SH-SY5Y (cell line): ENCODE data around the gene RGS18.

ENCODE experiments used
- GATA2 ChIP-seq: IDR thresholded peaks from 2 replicates; pipeline ENCODE4 v1.6.1; 2011; ENCODE audit warnings: mild to moderate bottlenecking, low read depth, low read length
- GATA3 ChIP-seq: IDR thresholded peaks from 2 replicates; pipeline ENCODE4 v1.6.1; 2011; ENCODE audit warnings: low read depth, mild to moderate bottlenecking, low read length, moderate library complexity

- TF ChIP-seq GATA2 (no peak), GATA3 (no peak)
These were observed 74.7 kb downstream of the RGS18 start for GRCh38 chr1:192232817-192233417.
